ENCODE data around the gene HS1BP3.
A peak's percentile ranks its signal among the peaks of the same experiment; 100 is the strongest.

- TF ChIP-seq CTCF (IDR thresholded peaks at IDR 0.05) (no peak), POLR2A (IDR thresholded peaks at IDR 0.05) (no peak), POLR2AphosphoS5 (IDR thresholded peaks at IDR 0.05) (peak in 2 of 3 donors; percentile 81 to 85), EP300 (IDR thresholded peaks at IDR 0.05) (no peak)
These were observed 53.7 kb downstream of the HS1BP3 start for GRCh38 chr2:20596973-20597859.
